Hair follicular keratinocyte (primary cell): ENCODE measurements around the gene ZNF765. TPM values are rescaled to one million over a fixed set of nuclear protein-coding genes. Genes with fewer than 3 reads are reported as not detected.

ENCODE experiments used
- total RNA-seq: library from RNA; depleted of rRNA; stranded (reverse); fragments of >200 nt; gene quantifications from 2 replicates; pipeline ENCODE4 v1.2.3, GENCODE V29; 2015

The ZNF765 gene
- total RNA-seq: 3.9 and 6.2 TPM in 2 replicates

DNA sequence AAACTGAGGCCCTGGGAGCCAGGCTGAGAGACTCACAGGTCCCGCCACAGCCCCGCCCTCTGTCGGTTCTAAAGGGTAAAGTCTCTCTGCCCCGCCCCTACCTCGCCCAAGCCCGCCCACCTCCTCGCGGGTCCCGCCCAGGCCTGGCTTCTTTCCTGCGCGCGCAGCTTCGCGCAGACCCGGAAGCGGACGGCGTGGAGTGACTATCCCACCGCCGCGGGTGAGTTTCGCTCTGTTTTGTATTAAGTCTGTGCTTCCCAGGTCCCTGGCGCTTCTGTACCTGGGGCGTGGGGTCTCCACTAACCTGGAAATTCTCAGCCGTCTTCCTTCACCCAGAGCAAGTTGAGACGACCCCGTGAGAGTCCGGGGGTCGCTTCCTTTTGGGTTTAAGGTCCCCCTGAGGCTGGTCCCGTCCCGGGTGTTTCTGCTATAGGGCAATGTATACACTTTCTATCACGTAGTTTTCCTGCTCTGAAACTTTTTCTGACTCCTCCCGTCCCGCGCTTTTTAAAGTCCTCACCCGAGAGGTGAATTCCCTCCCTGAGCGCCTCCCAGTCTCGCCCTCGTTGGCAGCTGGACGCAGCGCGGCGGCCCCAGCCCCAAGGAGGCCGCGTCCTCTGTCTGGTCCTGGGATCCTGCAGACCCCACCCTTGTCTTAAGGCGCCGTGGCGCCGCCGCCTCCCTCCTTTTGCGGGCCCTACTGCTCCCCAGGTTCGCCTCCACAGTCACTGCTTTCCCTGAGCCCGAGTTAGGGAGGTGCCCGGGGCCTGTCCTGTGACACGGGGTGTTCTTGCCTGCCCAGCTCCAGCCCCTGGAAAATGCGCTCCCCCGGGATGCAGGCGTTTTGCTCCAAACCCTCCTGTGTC lies at the start of gene ZNF765:
Gene ZNF765 (plus strand): TSS at position 176 of the 866 bp plus-strand sequence. CDS start 2,867 bp downstream, outside the sequence.

GRCh38 chr19:53365134-53365898 lies 29.6 kb upstream of the ZNF765 start, which contains the start of gene ZNF525:
Gene ZNF525, plus strand, starts transcription at chr19:53365705. Its CDS starts 6,577 bp downstream, at chr19:53372282.

GRCh38 chr19:53431399-53432087 lies 36.6 kb downstream of the ZNF765 start, which contains the start of gene ZNF761:
Gene ZNF761, plus strand, starts transcription at chr19:53431984. Its CDS starts 15,285 bp downstream, at chr19:53447269.

GRCh38 chr19:53467485-53468262 lies 72.7 kb downstream of the ZNF765 start, which contains the start of gene ZNF813:
Gene ZNF813, plus strand, starts transcription at chr19:53467733. Its CDS starts 16,090 bp downstream, at chr19:53483823.

Other genes with a start within 250 kb of the ZNF765 start
- 2.5 and 3.1 TPM in 2 replicates for gene ZNF347, start 236.1 kb upstream of the ZNF765 start, total RNA-seq
- gene ZNF665, start 201.8 kb upstream of the ZNF765 start, total RNA-seq: 2.1 and 2.9 TPM in 2 replicates
- gene ZNF677, start 140.3 kb upstream of the ZNF765 start, total RNA-seq: 6.8 and 15.5 TPM in 2 replicates
- gene VN1R2, start 136.9 kb upstream of the ZNF765 start, total RNA-seq: not detected in 2 replicates
- gene VN1R4, start 127.4 kb upstream of the ZNF765 start, total RNA-seq: not detected in 2 replicates
- gene ZNF845, start 61.4 kb upstream of the ZNF765 start, total RNA-seq: 3.3 and 4.1 TPM in 2 replicates
- gene ZNF525, start 29.4 kb upstream of the ZNF765 start, total RNA-seq: 6.0 and 6.1 TPM in 2 replicates
- 6.9 and 7.0 TPM in 2 replicates for gene ZNF761, start 36.8 kb downstream of the ZNF765 start, total RNA-seq
- 1.5 and 2.1 TPM in 2 replicates for gene ZNF813, start 72.6 kb downstream of the ZNF765 start, total RNA-seq
- 2.3 and 5.9 TPM in 2 replicates for gene ZNF331, start 143.0 kb downstream of the ZNF765 start, total RNA-seq
- gene DPRX, start 236.8 kb downstream of the ZNF765 start, total RNA-seq: not detected in 2 replicates